Measurements from ENCODE around the gene TERC. TPM values are rescaled to one million over a fixed set of nuclear protein-coding genes. Genes with fewer than 3 reads are reported as not detected.

TERC gene
- polyA plus RNA-seq, 1 donor (not counting 4 experiments of a cell fraction or from before 2014, with no cell fraction given), result 0.69 TPM

DNA sequence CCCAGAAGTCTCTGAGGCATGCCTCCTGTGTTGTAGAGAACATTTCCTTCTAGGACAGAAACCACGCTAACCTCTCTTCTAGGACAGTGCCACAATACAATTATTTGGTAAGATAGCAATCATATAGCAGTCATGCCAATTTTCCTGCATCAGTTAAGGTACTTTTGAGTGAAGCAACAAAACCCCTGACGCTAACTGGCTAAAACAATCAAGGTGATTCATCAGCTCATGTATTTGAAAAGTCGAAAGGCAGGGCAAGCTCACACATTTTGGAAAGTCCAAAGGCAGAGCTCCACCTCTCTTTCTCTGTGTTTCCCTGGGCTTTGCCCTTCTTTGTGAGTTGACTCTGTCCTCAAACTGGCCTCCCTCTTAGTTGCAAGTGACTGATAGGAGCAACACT lies 10.1 kb downstream of the TERC start:
- Histone ChIP-seq H3K9ac (ENCODE audit: control insufficient read depth, extremely low read depth, insufficient read depth, low read length) (peak overlapping the region; percentile 70), H3K9me3 (ENCODE audit: control insufficient read depth, low read depth, low read length) (no peaks in the 10 kb centered on the region), H3K9me1 (ENCODE audit: control insufficient read depth, extremely low read depth, insufficient read depth, low read length) (peaks cover 2% of the 10 kb centered on the region), H3K4me1 (ENCODE audit: control insufficient read depth, extremely low read depth, insufficient read depth, low read length) (peaks cover 28% of the 10 kb centered on the region), H3K4me3 (ENCODE audit: control insufficient read depth in 2 of 3, extremely low read depth in 1 of 3, insufficient read depth in 2 of 3, low read depth in 1 of 3, low read length in 3 of 3) (peak overlapping the region in 2 of 3 experiments; percentile 14 to 30), H3K36me3 (ENCODE audit: control insufficient read depth in 2 of 2, extremely low read depth in 1 of 2, insufficient read depth in 2 of 2, low read length in 2 of 2) (no peaks in the 10 kb centered on the region), H3K27ac (ENCODE audit: control insufficient read depth, insufficient read depth, low read length) (peak overlapping the region; percentile 96), H3K4me2 (ENCODE audit: control insufficient read depth, extremely low read depth, insufficient read depth, low read depth, low read length) (peak overlapping the region; percentile 76), H3K79me2 (ENCODE audit: control insufficient read depth, insufficient read depth, low read length) (no peaks in the 10 kb centered on the region), H2AFZ (ENCODE audit: control insufficient read depth, low read length) (peak overlapping the region; percentile 60), H4K20me1 (ENCODE audit: control insufficient read depth, extremely low read depth, insufficient read depth, low read length) (no peaks in the 10 kb centered on the region), H3K27me3 (ENCODE audit: control insufficient read depth, extremely low read depth, insufficient read depth, low read length) (no peaks in the 10 kb centered on the region)
- FAIRE-seq (peak; percentile 13), DNase-seq (ENCODE audit: low read depth, low spot score) (peak; percentile 55)
- no peak for TF ChIP-seq EZH2 (IDR thresholded peaks at IDR 0.05; ENCODE audit: low read length)
- no peak for TF ChIP-seq CTCF (optimal IDR thresholded peaks at IDR 0.05 in 1 of 3, IDR thresholded peaks at IDR 0.05 in 1 of 3, conservative IDR thresholded peaks at IDR 0.05 in 1 of 3; ENCODE audit: extremely low read depth in 1 of 3, insufficient read depth in 2 of 3, low read length in 3 of 3)
- dilution Hi-C loops (cut with MboI; ENCODE audit: extremely low pct_ligation_motif_present, low sequenced_read_pairs), result no loop called here

- no peak overlapping the region for H3K4me2 ChIP-seq (ENCODE audit: control insufficient read depth, extremely low read depth, insufficient read depth, low read depth, low read length)
- no peak for FAIRE-seq
- dilution Hi-C loops (cut with MboI; ENCODE audit: extremely low pct_ligation_motif_present, low sequenced_read_pairs), result no loop called here
Observed at GRCh38 chr3:169751875-169752274, 13.0 kb downstream of the TERC start.

More at GRCh38 chr3:169751875-169752274, 13.0 kb downstream of the TERC start:
- DNase-seq (ENCODE audit: low read depth, low spot score), result no peak
- no peak overlapping the region for H3K9ac ChIP-seq (ENCODE audit: control insufficient read depth, extremely low read depth, insufficient read depth, low read length)
- no peak overlapping the region for H3K4me3 ChIP-seq (ENCODE audit: control insufficient read depth in 2 of 3, extremely low read depth in 1 of 3, insufficient read depth in 2 of 3, low read depth in 1 of 3, low read length in 3 of 3)
- H3K79me2 ChIP-seq (ENCODE audit: control insufficient read depth, insufficient read depth, low read length), result no peaks in the 10 kb centered on the region
- no peaks in the 10 kb centered on the region for H3K27me3 ChIP-seq (ENCODE audit: control insufficient read depth, extremely low read depth, insufficient read depth, low read length)
- no peak for TF ChIP-seq EZH2 (IDR thresholded peaks at IDR 0.05; ENCODE audit: low read length)
- TF ChIP-seq CTCF (optimal IDR thresholded peaks at IDR 0.05 in 1 of 3, IDR thresholded peaks at IDR 0.05 in 1 of 3, conservative IDR thresholded peaks at IDR 0.05 in 1 of 3; ENCODE audit: extremely low read depth in 1 of 3, insufficient read depth in 2 of 3, low read length in 3 of 3), result no peak
- H3K9me1 ChIP-seq (ENCODE audit: control insufficient read depth, extremely low read depth, insufficient read depth, low read length), result peaks cover 2% of the 10 kb centered on the region
- no peak overlapping the region for H2AFZ ChIP-seq (ENCODE audit: control insufficient read depth, low read length)
- no peaks in the 10 kb centered on the region for H3K36me3 ChIP-seq (ENCODE audit: control insufficient read depth in 2 of 2, extremely low read depth in 1 of 2, insufficient read depth in 2 of 2, low read length in 2 of 2)
- H3K4me1 ChIP-seq (ENCODE audit: control insufficient read depth, extremely low read depth, insufficient read depth, low read length), result peaks cover 32% of the 10 kb centered on the region
- no peaks in the 10 kb centered on the region for H3K9me3 ChIP-seq (ENCODE audit: control insufficient read depth, low read depth, low read length)
- no peaks in the 10 kb centered on the region for H4K20me1 ChIP-seq (ENCODE audit: control insufficient read depth, extremely low read depth, insufficient read depth, low read length)
- no peak overlapping the region for H3K27ac ChIP-seq (ENCODE audit: control insufficient read depth, insufficient read depth, low read length)
